Measurements from ENCODE around the gene SGSM2. TPM values are rescaled to one million over a fixed set of nuclear protein-coding genes. Genes with fewer than 3 reads are reported as not detected.

SGSM2 gene
- total and polyA plus RNA-seq, 2 of the 13 experiments (the other 11 are each of a cell fraction or from before 2014, with no cell fraction given), result 30.4 to 51.3 TPM

DNA sequence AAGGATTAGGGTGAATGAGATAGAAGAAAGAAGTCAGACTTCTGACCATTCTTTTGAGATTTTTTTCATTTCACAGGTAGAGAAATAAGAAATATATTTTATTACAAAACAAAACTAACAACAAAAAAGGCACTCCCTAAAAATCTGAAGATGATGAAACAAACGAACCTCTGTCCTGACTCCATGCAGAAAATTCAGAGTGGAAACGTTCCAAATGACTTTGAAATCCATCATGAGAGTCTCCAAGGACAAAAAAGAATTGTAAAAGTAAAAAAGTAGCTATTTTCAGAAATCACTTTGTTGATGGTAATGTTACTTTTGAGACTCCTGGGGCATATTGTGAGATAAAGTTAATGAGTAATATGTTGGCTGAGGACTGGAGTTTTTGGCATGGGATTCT is 89.9 kb downstream of the SGSM2 start:
- peaks cover 3 to 10% of the 10 kb centered on the region in 2 experiments; a peak in 2 of 5 replicates for H3K36me3 ChIP-seq (replicated peaks in 1 of 2; ENCODE audit: control insufficient read depth in 1 of 2, insufficient read depth in 2 of 2, low read length in 2 of 2)
- H2AFZ ChIP-seq (ENCODE audit: low read length), result no peak overlapping the region
- no peaks in the 10 kb centered on the region for H3K79me2 ChIP-seq (ENCODE audit: insufficient read depth, low read length)
- FAIRE-seq (no peak), DNase-seq (ENCODE audit: low spot score) (no peak), ATAC-seq (no peak)
- in situ Hi-C loops (cut with HindIII; ENCODE audit: extremely low pct_ligation_motif_present, low pct_unique_long_range_greater_than_20kb), result no loop called here
- no peaks in the 10 kb centered on the region for H4K20me1 ChIP-seq (ENCODE audit: insufficient read depth, low read length)
- intact Hi-C loops (cut with micrococcal nuclease; ENCODE audit: unreplicated experiment), result no loop called here
- no peak overlapping the region for H3K27ac ChIP-seq (ENCODE audit: extremely low read length, insufficient read depth, low read length)
- no peaks in the 10 kb centered on the region; a peak in 1 of 5 replicates for H3K27me3 ChIP-seq (ENCODE audit: control insufficient read depth in 1 of 2, insufficient read depth in 2 of 2, low read length in 2 of 2)
- CTCF ChIA-PET (ENCODE audit: low intra/inter-chr PET ratio, low total read pairs), result no interaction called here
- H3K9me3 ChIP-seq (ENCODE audit: low read length), result no peaks in the 10 kb centered on the region
- POLR2A ChIA-PET, result no interaction called here
- TF ChIP-seq ZBTB3 (CRISPR knock-in tag; IDR thresholded peaks at IDR 0.05; ENCODE audit: borderline replicate concordance, low read depth), result no peak
- TF ChIP-seq ATF7 (IDR thresholded peaks at IDR 0.05), result no peak
- no peak for TF ChIP-seq ATF7 (CRISPR knock-in tag; IDR thresholded peaks at IDR 0.05)
- no peak for TF ChIP-seq ZNF17 (CRISPR knock-in tag; IDR thresholded peaks at IDR 0.05)
- TF ChIP-seq, protein P1, sequence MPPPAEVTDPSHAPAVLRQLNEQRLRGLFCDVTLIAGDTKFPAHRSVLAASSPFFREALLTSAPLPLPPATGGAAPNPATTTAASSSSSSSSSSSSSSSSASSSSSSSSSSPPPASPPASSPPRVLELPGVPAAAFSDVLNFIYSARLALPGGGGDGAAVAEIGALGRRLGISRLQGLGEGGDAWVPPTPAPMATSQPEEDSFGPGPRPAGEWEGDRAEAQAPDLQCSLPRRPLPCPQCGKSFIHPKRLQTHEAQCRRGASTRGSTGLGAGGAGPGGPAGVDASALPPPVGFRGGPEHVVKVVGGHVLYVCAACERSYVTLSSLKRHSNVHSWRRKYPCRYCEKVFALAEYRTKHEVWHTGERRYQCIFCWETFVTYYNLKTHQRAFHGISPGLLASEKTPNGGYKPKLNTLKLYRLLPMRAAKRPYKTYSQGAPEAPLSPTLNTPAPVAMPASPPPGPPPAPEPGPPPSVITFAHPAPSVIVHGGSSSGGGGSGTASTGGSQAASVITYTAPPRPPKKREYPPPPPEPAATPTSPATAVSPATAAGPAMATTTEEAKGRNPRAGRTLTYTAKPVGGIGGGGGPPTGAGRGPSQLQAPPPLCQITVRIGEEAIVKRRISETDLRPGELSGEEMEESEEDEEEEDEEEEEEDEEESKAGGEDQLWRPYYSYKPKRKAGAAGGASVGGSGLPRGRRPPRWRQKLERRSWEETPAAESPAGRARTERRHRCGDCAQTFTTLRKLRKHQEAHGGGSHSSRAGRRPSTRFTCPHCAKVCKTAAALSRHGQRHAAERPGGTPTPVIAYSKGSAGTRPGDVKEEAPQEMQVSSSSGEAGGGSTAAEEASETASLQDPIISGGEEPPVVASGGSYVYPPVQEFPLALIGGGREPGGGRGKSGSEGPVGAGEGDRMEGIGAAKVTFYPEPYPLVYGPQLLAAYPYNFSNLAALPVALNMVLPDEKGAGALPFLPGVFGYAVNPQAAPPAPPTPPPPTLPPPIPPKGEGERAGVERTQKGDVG (CRISPR knock-in tag; IDR thresholded peaks at IDR 0.05; ENCODE audit: borderline replicate concordance), result no peak
- TF ChIP-seq MIER2 (CRISPR knock-in tag; IDR thresholded peaks at IDR 0.05), result no peak
- TF ChIP-seq, protein P2, sequence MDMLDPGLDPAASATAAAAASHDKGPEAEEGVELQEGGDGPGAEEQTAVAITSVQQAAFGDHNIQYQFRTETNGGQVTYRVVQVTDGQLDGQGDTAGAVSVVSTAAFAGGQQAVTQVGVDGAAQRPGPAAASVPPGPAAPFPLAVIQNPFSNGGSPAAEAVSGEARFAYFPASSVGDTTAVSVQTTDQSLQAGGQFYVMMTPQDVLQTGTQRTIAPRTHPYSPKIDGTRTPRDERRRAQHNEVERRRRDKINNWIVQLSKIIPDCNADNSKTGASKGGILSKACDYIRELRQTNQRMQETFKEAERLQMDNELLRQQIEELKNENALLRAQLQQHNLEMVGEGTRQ (IDR thresholded peaks at IDR 0.05; ENCODE audit: low read depth, low read length), result no peak
- TF ChIP-seq, protein P2 (CRISPR knock-in tag; IDR thresholded peaks at IDR 0.05; ENCODE audit: borderline replicate concordance), result no peak
- TF ChIP-seq ZNF850 (CRISPR knock-in tag; conservative IDR thresholded peaks at IDR 0.05), result no peak
- TF ChIP-seq HNRNPUL1 (IDR thresholded peaks at IDR 0.05; ENCODE audit: low read depth, low read length), result no peak
- no peak for TF ChIP-seq ZNF256 (CRISPR knock-in tag; conservative IDR thresholded peaks at IDR 0.05)
- TF ChIP-seq ZSCAN9 (CRISPR knock-in tag; IDR thresholded peaks at IDR 0.05; ENCODE audit: borderline replicate concordance), result no peak
- H3K4me1 ChIP-seq (ENCODE audit: insufficient read depth, low read length), result no peaks in the 10 kb centered on the region
- no TSS peak for BruUV-seq (replicated peaks)
- WGBS (ENCODE audit: low lambda C conversion rate), result 89% methylated on average over 2 of the region's 2 CpGs
- no peak overlapping the region for H3K9ac ChIP-seq (ENCODE audit: insufficient read depth, low read depth, low read length)
- no peak overlapping the region for H3K4me2 ChIP-seq (ENCODE audit: low read depth, low read length)
- no peak overlapping the region for H3K4me3 ChIP-seq (replicated peaks in 1 of 3; ENCODE audit: insufficient read depth in 1 of 3, low read depth in 2 of 3, low read length in 3 of 3)

Measured in HepG2 (cell line).